ENCODE measurements around the gene SBK1.

- TF ChIP-seq POLR2AphosphoS5 (IDR thresholded peaks at IDR 0.05): no peak
- TF ChIP-seq CTCF (IDR thresholded peaks at IDR 0.05): no peak
- TF ChIP-seq EP300 (IDR thresholded peaks at IDR 0.05; ENCODE audit: low read depth): no peak
- TF ChIP-seq POLR2A (IDR thresholded peaks at IDR 0.05): no peak
These were observed 1.3 kb downstream of the SBK1 start for GRCh38 chr16:28293601-28293960.

Data from transverse colon (tissue), 4 donors.